Hepatocyte (in vitro differentiated cells): ENCODE data around the gene HINFP. TPM values are rescaled to one million over a fixed set of nuclear protein-coding genes. Genes with fewer than 3 reads are reported as not detected.

Experiments used
- DNase-seq: peaks from one replicate; pipeline ENCODE4 v3.0.0-alpha.2; 2016; ENCODE audit warnings: low spot score
- H2AFZ ChIP-seq: fragments of 200-600 bp; sonication (generic); 2 replicates; pipeline ENCODE4 v1.6.0; 2016; ENCODE audit warnings: antibody characterized with exemption, mild to moderate bottlenecking
- H3K27ac ChIP-seq: fragments of 200-600 bp; sonication (generic); 2 replicates; pipeline ENCODE4 v1.5.1; 2016; ENCODE audit warnings: mild to moderate bottlenecking
- H3K27me3 ChIP-seq: fragments of 200-600 bp; sonication (generic); 2 replicates; pipeline ENCODE4 v1.6.1; 2016
- H3K36me3 ChIP-seq: fragments of 200-600 bp; sonication (generic); replicated peaks from 2 replicates; pipeline ENCODE4 v1.5.1; 2016; ENCODE audit warnings: low read depth; ENCODE audit not compliant: insufficient read depth
- H3K4me1 ChIP-seq: fragments of 200-600 bp; sonication (generic); 2 replicates; pipeline ENCODE4 v1.5.1; 2016; ENCODE audit warnings: mild to moderate bottlenecking, moderate library complexity; ENCODE audit not compliant: insufficient read depth
- H3K4me2 ChIP-seq: fragments of 200-600 bp; sonication (generic); 2 replicates; pipeline ENCODE4 v1.6.0; 2016
- H3K4me3 ChIP-seq: fragments of 200-600 bp; sonication (generic); 2 replicates; pipeline ENCODE4 v1.5.1; 2016; ENCODE audit warnings: mild to moderate bottlenecking
- H3K79me2 ChIP-seq: fragments of 200-600 bp; sonication (generic); 2 replicates; pipeline ENCODE4 v1.6.0; 2017; ENCODE audit warnings: mild to moderate bottlenecking
- H3K9me2 ChIP-seq: fragments of 200-600 bp; sonication (generic); replicated peaks from 2 replicates; pipeline ENCODE4 v1.6.0; 2017; ENCODE audit warnings: mild to moderate bottlenecking; ENCODE audit not compliant: insufficient read depth
- H3K9me3 ChIP-seq: fragments of 200-600 bp; sonication (generic); 2 replicates; pipeline ENCODE4 v1.5.1; 2016; ENCODE audit warnings: low read depth, mild to moderate bottlenecking
- H4K20me1 ChIP-seq: fragments of 200-600 bp; sonication (generic); 2 replicates; pipeline ENCODE4 v1.6.0; 2016; ENCODE audit warnings: mild to moderate bottlenecking; ENCODE audit not compliant: insufficient read depth, poor library complexity, severe bottlenecking
- CTCF ChIP-seq: fragments of 200-600 bp; sonication (generic); IDR thresholded peaks from 2 replicates; pipeline ENCODE4 v1.5.1; 2016; ENCODE audit warnings: antibody characterized with exemption, mild to moderate bottlenecking; ENCODE audit not compliant: poor library complexity
- EZH2 ChIP-seq: fragments of 200-600 bp; sonication (generic); IDR thresholded peaks from 2 replicates; pipeline ENCODE4 v1.6.1; 2016; ENCODE audit warnings: antibody characterized with exemption, mild to moderate bottlenecking, borderline replicate concordance
- EZH2phosphoT487 ChIP-seq: fragments of 200-600 bp; sonication (generic); IDR thresholded peaks from one replicate; pipeline ENCODE4 v1.6.1; 2018; ENCODE audit warnings: antibody characterized with exemption, mild to moderate bottlenecking, low read depth, moderate library complexity; ENCODE audit not compliant: unreplicated experiment, severe bottlenecking
- WGBS: methylation state at CpG from one replicate; pipeline ENCODE4 v1.1.6; 2016; ENCODE audit warnings: low lambda C conversion rate; ENCODE audit errors: missing lambda C conversion rate; 5-methylcytosine and 5-hydroxymethylcytosine counted together
- polyA plus RNA-seq: library from polyadenylated mRNA; unstranded; fragments of >200 nt; fragmentation: Nextera tagmentation; extraction: Ambion mirVana; gene quantifications from 2 replicates; pipeline ENCODE4 v1.2.1, GENCODE V29; 2016
- total RNA-seq: library from RNA; depleted of rRNA; stranded (reverse); fragments of >200 nt; gene quantifications from 2 replicates; pipeline ENCODE4 v1.2.3, GENCODE V29; 2014

Gene HINFP
- total and polyA plus RNA-seq, 2 experiments from 2014 or later: 19.8 to 25.3 TPM

- 8% methylated on average over 42 of the region's 63 CpGs for WGBS
- H3K9me2 ChIP-seq: no peaks in the 10 kb centered on the region
- peak within 1 kb of the TSS; percentile 69 for H3K4me3 ChIP-seq
- H3K36me3 ChIP-seq: no peaks in the 10 kb centered on the region
- no peaks in the 10 kb centered on the region for H3K27me3 ChIP-seq
- H3K4me2 ChIP-seq: peak within 1 kb of the TSS; percentile 86
- H3K9me3 ChIP-seq: no peaks in the 10 kb centered on the region
- peak within 1 kb of the TSS; percentile 84 for H3K27ac ChIP-seq
- no peaks in the 10 kb centered on the region for H3K79me2 ChIP-seq
- H4K20me1 ChIP-seq: no peaks in the 10 kb centered on the region
- TF ChIP-seq EZH2phosphoT487 (no peak), CTCF (peak; percentile 88), EZH2 (no peak)
- peak; percentile 92 for DNase-seq
- H3K4me1 ChIP-seq: peaks cover 3% of the 10 kb centered on the region
- H2AFZ ChIP-seq: peak within 1 kb of the TSS; percentile 84
Measured at GRCh38 chr11:119168471-119169281, 47.3 kb downstream of the HINFP start, which contains the start of gene NLRX1. NLRX1 (plus strand) TSS chr11:119168725; CDS start chr11:119171404, 2,679 bp downstream.

DNA sequence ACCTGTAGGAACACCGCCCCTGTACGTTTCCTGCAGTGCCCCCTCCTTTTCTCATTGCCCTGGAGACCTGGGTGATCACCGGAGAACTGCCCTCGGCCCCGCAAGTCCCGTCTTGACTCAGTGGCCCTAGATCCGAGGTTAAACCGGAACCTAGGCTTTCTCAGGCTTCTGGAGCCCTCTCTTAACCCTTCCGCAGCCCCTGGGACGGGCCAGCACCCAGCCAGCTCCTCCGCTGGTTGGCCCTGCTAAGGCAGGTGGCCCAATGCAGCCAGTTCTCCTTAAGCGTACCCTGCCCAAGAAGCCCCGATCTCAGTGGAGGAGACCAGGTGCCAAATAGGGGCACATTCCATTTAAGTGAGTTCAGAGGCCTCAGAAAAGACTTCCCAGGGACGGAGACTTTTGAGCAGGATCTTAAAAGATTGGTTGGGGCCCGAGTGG lies 47.9 kb downstream of the HINFP start:
- Histone ChIP-seq H3K27ac (peak overlapping the region; percentile 84), H3K9me2 (no peaks in the 10 kb centered on the region), H3K4me1 (peaks cover 3% of the 10 kb centered on the region), H4K20me1 (no peaks in the 10 kb centered on the region), H3K9me3 (no peaks in the 10 kb centered on the region), H3K79me2 (no peaks in the 10 kb centered on the region), H2AFZ (peak overlapping the region; percentile 84), H3K4me3 (peak overlapping the region; percentile 69), H3K4me2 (peak overlapping the region; percentile 86), H3K36me3 (no peaks in the 10 kb centered on the region), H3K27me3 (no peaks in the 10 kb centered on the region)
- 30% methylated on average over 15 of the region's 15 CpGs for WGBS
- peak; percentile 51 for DNase-seq
- TF ChIP-seq EZH2: no peak
- no peak for TF ChIP-seq EZH2phosphoT487
- no peak for TF ChIP-seq CTCF

GRCh38 chr11:119172513-119172912 lies 51.1 kb downstream of the HINFP start:
- no peak overlapping the region for H3K4me2 ChIP-seq
- WGBS: 90% methylated on average over 2 of the region's 2 CpGs

More at GRCh38 chr11:119172513-119172912, 51.1 kb downstream of the HINFP start:
- Histone ChIP-seq H3K9me2 (no peaks in the 10 kb centered on the region), H3K79me2 (no peaks in the 10 kb centered on the region), H3K36me3 (no peaks in the 10 kb centered on the region), H3K9me3 (no peaks in the 10 kb centered on the region), H3K4me1 (peaks cover 3% of the 10 kb centered on the region), H3K27ac (no peak overlapping the region), H3K27me3 (no peaks in the 10 kb centered on the region), H3K4me3 (no peak overlapping the region), H4K20me1 (no peaks in the 10 kb centered on the region), H2AFZ (no peak overlapping the region)
- no peak for TF ChIP-seq EZH2phosphoT487
- TF ChIP-seq CTCF: no peak
- TF ChIP-seq EZH2: no peak
- DNase-seq: no peak
